ENCODE measurements around the gene PRKAR2A. TPM values are rescaled to one million over a fixed set of nuclear protein-coding genes. Genes with fewer than 3 reads are reported as not detected.
"Not testable (repeated sequence)": the region's sequence is repeated elsewhere in the genome, so short reads cannot be mapped to it uniquely, and the experiment has no call there.

PRKAR2A gene
- total and polyA plus RNA-seq, 3 experiments from 2014 or later, result 16.4 to 62.1 (median 61.5) TPM

- Mint-ChIP-seq H3K27ac (peak overlapping the region; percentile 52 to 84 (median 72)), H3K9me3 (no peaks in the 10 kb centered on the region), H3K27me3 (no peaks in the 10 kb centered on the region), H3K4me1 (peaks cover 36 to 67% (median 54%) of the 10 kb centered on the region in 3 donors), H3K4me3 (no peak overlapping the region), H3K36me3 (peaks cover 0 to 12% (median 9%) of the 10 kb centered on the region in 3 donors)
- no peaks in the 10 kb centered on the region for H3K36me3 ChIP-seq (ENCODE audit: insufficient read depth, low read length)
- peaks cover 4% of the 10 kb centered on the region for H3K4me1 ChIP-seq (ENCODE audit: insufficient read depth, low read length)
- H3K4me3 ChIP-seq (ENCODE audit: low read length), result no peak overlapping the region
- no peaks in the 10 kb centered on the region for H3K9me3 ChIP-seq (ENCODE audit: low read length)
- POLR2A ChIA-PET, result no interaction called here
- DNase-seq, result no peak
- no peaks in the 10 kb centered on the region for H3K27me3 ChIP-seq (ENCODE audit: insufficient read depth, low read length, poor library complexity, severe bottlenecking)
- no peak overlapping the region for H3K27ac ChIP-seq (ENCODE audit: low read depth, low read length)
- CTCF ChIA-PET, result interaction anchor here (0.6 kb wide), 1 partner anchor 981 kb away, joined by 3 read pairs; no protein-coding TSS in a partner anchor
Measured at GRCh38 chr3:48819234-48820221, 28.1 kb downstream of the PRKAR2A start.

- Mint-ChIP-seq H3K27me3 (no peaks in the 10 kb centered on the region), H3K9me3 (peaks cover 0 to 13% (median 4%) of the 10 kb centered on the region in 5 donors)
- CTCF ChIA-PET, result no interaction called here
Measured at GRCh38 chr3:48811524-48811923, 36.1 kb downstream of the PRKAR2A start.

GRCh38 chr3:48804930-48805329 lies 42.7 kb downstream of the PRKAR2A start:
- H3K9me3 Mint-ChIP-seq, result no peaks in the 10 kb centered on the region
- no peaks in the 10 kb centered on the region for H3K27me3 ChIP-seq (ENCODE audit: insufficient read depth, low read length, poor library complexity, severe bottlenecking)
- peaks cover 0 to 16% (median 9%) of the 10 kb centered on the region in 3 donors for H3K36me3 Mint-ChIP-seq
- H3K27me3 Mint-ChIP-seq, result no peaks in the 10 kb centered on the region
- H3K27ac Mint-ChIP-seq, result peak overlapping the region in 1 of 8 donors; percentile 61
- H3K36me3 ChIP-seq (ENCODE audit: insufficient read depth, low read length), result no peaks in the 10 kb centered on the region
- peak overlapping the region in 1 of 7 donors; percentile 21 for H3K4me3 Mint-ChIP-seq
- ChIA-PET POLR2A (no interaction called here), CTCF (no interaction called here)
- peaks cover 8 to 29% (median 13%) of the 10 kb centered on the region in 3 donors for H3K4me1 Mint-ChIP-seq
- H3K4me3 ChIP-seq (ENCODE audit: low read length), result no peak overlapping the region
- H3K27ac ChIP-seq (ENCODE audit: low read depth, low read length), result no peak overlapping the region
- DNase-seq, result no peak
- no peaks in the 10 kb centered on the region for H3K9me3 ChIP-seq (ENCODE audit: low read length)
- peaks cover 4% of the 10 kb centered on the region for H3K4me1 ChIP-seq (ENCODE audit: insufficient read depth, low read length)

More at GRCh38 chr3:48811524-48811923, 36.1 kb downstream of the PRKAR2A start:
- peak overlapping the region in 3 of 7 donors; percentile 7 to 28 (median 9) for H3K4me3 Mint-ChIP-seq
- H3K27ac ChIP-seq (ENCODE audit: low read depth, low read length), result no peak overlapping the region
- H3K9me3 ChIP-seq (ENCODE audit: low read length), result no peaks in the 10 kb centered on the region
- H3K4me3 ChIP-seq (ENCODE audit: low read length), result no peak overlapping the region
- no peaks in the 10 kb centered on the region for H3K36me3 ChIP-seq (ENCODE audit: insufficient read depth, low read length)
- H3K27ac Mint-ChIP-seq, result peak overlapping the region; percentile 20 to 95 (median 92)
- H3K36me3 Mint-ChIP-seq, result peaks cover 0 to 8% (median 7%) of the 10 kb centered on the region in 3 donors
- no peak for DNase-seq
- POLR2A ChIA-PET, result interaction anchor here (0.6 to 2.0 kb wide), 3 partner anchors 36 to 87 kb away, joined by 6 to 10 read pairs (median 6); partner anchors contain the start of genes PRKAR2A and SLC25A20
- peaks cover 36 to 57% (median 42%) of the 10 kb centered on the region in 3 donors for H3K4me1 Mint-ChIP-seq
- no peaks in the 10 kb centered on the region for H3K27me3 ChIP-seq (ENCODE audit: insufficient read depth, low read length, poor library complexity, severe bottlenecking)
- H3K4me1 ChIP-seq (ENCODE audit: insufficient read depth, low read length), result peaks cover 28% of the 10 kb centered on the region

- H3K4me1 Mint-ChIP-seq, result peaks cover 6 to 11% (median 11%) of the 10 kb centered on the region in 3 donors
- H3K9me3 ChIP-seq (ENCODE audit: low read length); H3K27ac Mint-ChIP-seq; CTCF ChIA-PET; H3K27me3 ChIP-seq (ENCODE audit: insufficient read depth, low read length, poor library complexity, severe bottlenecking); H3K4me3 Mint-ChIP-seq; H3K4me3 ChIP-seq (ENCODE audit: low read length); H3K9me3 Mint-ChIP-seq; DNase-seq; H3K27me3 Mint-ChIP-seq; POLR2A ChIA-PET; H3K27ac ChIP-seq (ENCODE audit: low read depth, low read length); H3K36me3 ChIP-seq (ENCODE audit: insufficient read depth, low read length); H3K4me1 ChIP-seq (ENCODE audit: insufficient read depth, low read length): not testable (repeated sequence)
- H3K36me3 Mint-ChIP-seq, result peaks cover 0 to 20% (median 6%) of the 10 kb centered on the region in 3 donors
Measured at GRCh38 chr3:48800831-48801230, 46.8 kb downstream of the PRKAR2A start.

DNA sequence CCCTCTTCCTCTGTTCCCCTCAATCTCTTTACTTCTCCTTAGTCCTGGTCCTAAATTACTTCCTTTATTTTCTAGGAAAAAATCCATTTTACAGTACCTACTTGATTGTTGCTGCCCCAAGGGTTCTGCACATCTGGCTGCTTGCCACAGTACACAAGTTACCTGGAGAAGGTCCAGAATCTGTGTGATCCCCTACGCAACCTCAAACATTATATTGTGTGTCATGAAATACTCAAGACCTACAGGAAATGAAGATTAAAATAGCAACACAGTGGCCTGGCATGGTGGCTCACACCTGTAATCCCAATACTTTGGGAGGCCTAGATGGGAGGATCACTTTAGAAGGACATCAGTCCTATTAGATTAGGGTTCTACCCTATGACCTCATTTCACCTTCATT lies 48.7 kb downstream of the PRKAR2A start:
- Histone ChIP-seq H3K27ac (ENCODE audit: low read depth, low read length) (no peak overlapping the region), H3K36me3 (ENCODE audit: insufficient read depth, low read length) (no peaks in the 10 kb centered on the region), H3K9me3 (ENCODE audit: low read length) (no peaks in the 10 kb centered on the region), H3K27me3 (ENCODE audit: insufficient read depth, low read length, poor library complexity, severe bottlenecking) (no peaks in the 10 kb centered on the region), H3K4me3 (ENCODE audit: low read length) (no peak overlapping the region), H3K4me1 (ENCODE audit: insufficient read depth, low read length) (no peaks in the 10 kb centered on the region)
- ChIA-PET CTCF (no interaction called here), POLR2A (no interaction called here)
- H3K36me3 Mint-ChIP-seq, result peaks cover 0 to 18% (median 4%) of the 10 kb centered on the region in 3 donors
- no peak for DNase-seq
- peaks cover 4 to 8% (median 5%) of the 10 kb centered on the region in 3 donors for H3K4me1 Mint-ChIP-seq
- peak overlapping the region in 2 of 8 donors; percentile 38 to 92 for H3K27ac Mint-ChIP-seq
- no peak overlapping the region for H3K4me3 Mint-ChIP-seq
- H3K9me3 Mint-ChIP-seq, result no peaks in the 10 kb centered on the region
- H3K27me3 Mint-ChIP-seq, result no peaks in the 10 kb centered on the region

DNA sequence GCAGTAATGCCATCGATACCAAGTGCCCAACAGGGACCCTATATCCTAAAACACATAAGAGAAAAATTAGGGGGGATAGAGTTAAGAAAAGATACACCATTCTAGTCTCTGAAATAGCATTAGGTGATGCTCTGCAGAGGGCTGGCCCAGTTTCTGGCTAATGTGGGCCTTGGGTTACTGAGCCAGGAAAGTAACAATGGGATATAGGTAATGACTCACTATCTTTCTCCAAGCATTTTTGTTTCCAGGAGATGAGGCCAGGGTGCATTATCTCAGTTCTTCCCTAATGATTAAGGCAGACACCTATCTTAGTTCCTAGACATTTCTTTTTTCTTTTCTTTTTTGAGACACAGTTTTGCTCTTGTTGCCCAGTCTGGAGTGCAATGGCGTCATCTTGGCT lies 50.0 kb downstream of the PRKAR2A start:
- POLR2A ChIA-PET, result no interaction called here
- peaks cover under 1 to 5% (median 5%) of the 10 kb centered on the region in 3 donors for H3K4me1 Mint-ChIP-seq
- no peaks in the 10 kb centered on the region for H3K36me3 ChIP-seq (ENCODE audit: insufficient read depth, low read length)
- H3K4me1 ChIP-seq (ENCODE audit: insufficient read depth, low read length), result no peaks in the 10 kb centered on the region
- CTCF ChIA-PET, result no interaction called here
- H3K9me3 Mint-ChIP-seq, result no peaks in the 10 kb centered on the region
- no peak overlapping the region for H3K4me3 ChIP-seq (ENCODE audit: low read length)
- H3K9me3 ChIP-seq (ENCODE audit: low read length), result no peaks in the 10 kb centered on the region
- no peaks in the 10 kb centered on the region for H3K27me3 Mint-ChIP-seq
- H3K27me3 ChIP-seq (ENCODE audit: insufficient read depth, low read length, poor library complexity, severe bottlenecking), result no peaks in the 10 kb centered on the region
- DNase-seq, result no peak
- H3K27ac ChIP-seq (ENCODE audit: low read depth, low read length), result no peak overlapping the region
- no peak overlapping the region for H3K4me3 Mint-ChIP-seq
- H3K27ac Mint-ChIP-seq, result peak overlapping the region in 5 of 8 donors; percentile 14 to 88 (median 61)
- H3K36me3 Mint-ChIP-seq, result peaks cover 4 to 21% (median 5%) of the 10 kb centered on the region in 3 donors

- Histone ChIP-seq H3K27ac (ENCODE audit: low read depth, low read length) (no peak overlapping the region), H3K36me3 (ENCODE audit: insufficient read depth, low read length) (no peaks in the 10 kb centered on the region), H3K4me1 (ENCODE audit: insufficient read depth, low read length) (no peaks in the 10 kb centered on the region), H3K4me3 (ENCODE audit: low read length) (no peak overlapping the region), H3K27me3 (ENCODE audit: insufficient read depth, low read length, poor library complexity, severe bottlenecking) (no peaks in the 10 kb centered on the region), H3K9me3 (ENCODE audit: low read length) (no peaks in the 10 kb centered on the region)
- no peak for DNase-seq
- Mint-ChIP-seq H3K27ac (peak overlapping the region in 3 of 8 donors; percentile 38 to 58 (median 43)), H3K9me3 (no peaks in the 10 kb centered on the region), H3K27me3 (no peaks in the 10 kb centered on the region), H3K4me3 (no peak overlapping the region), H3K36me3 (peaks cover 4 to 20% (median 5%) of the 10 kb centered on the region in 3 donors), H3K4me1 (peaks cover 0 to 5% (median 4%) of the 10 kb centered on the region in 3 donors)
- ChIA-PET POLR2A (no interaction called here), CTCF (interaction anchor here (1.4 to 1.5 kb wide), 2 partner anchors 56 to 103 kb away, joined by 3 to 4 read pairs; partner anchors contain the start of gene SLC25A20)
Measured at GRCh38 chr3:48795997-48796732, 51.5 kb downstream of the PRKAR2A start.

All from CD8-positive, alpha-beta memory T cell (primary cell).